H1 (cell line): Measurements from ENCODE around the gene ZFAND3. TPM values are rescaled to one million over a fixed set of nuclear protein-coding genes. Genes with fewer than 3 reads are reported as not detected.

Experiments used
- CTCF ChIA-PET: fragments of 300-600 bp; sonication (Branson Sonifier 250); formaldehyde crosslinking; loops from one replicate; lab custom pipeline; 2021; ENCODE audit not compliant: partially characterized antibody; lab: Charles Lee
- POLR2A ChIA-PET: fragments of 300-600 bp; sonication (Branson Sonifier 250); formaldehyde crosslinking; loops from one replicate; lab custom pipeline; 2021; ENCODE audit warnings: inconsistent platforms; ENCODE audit not compliant: partially characterized antibody; lab: Charles Lee
- DNase-seq, 2 experiments: peaks; one replicate each; pipeline versions ENCODE4 v3.0.0 to v3.0.0-alpha.2; 2010 to 2022; ENCODE audit warnings: low spot score in 2 of 2, low read depth in 1 of 2, mixed read lengths in 1 of 2
- FAIRE-seq: peaks from 2 replicates; lab custom pipeline; 2011; peaks lifted over from hg19 to GRCh38; lab: Jason Lieb, UNC
- H2AFZ ChIP-seq: 2 replicates; pipeline ENCODE4 v1.8.1; 2012; ENCODE audit warnings: low read length, inconsistent platforms
- H2AK5ac ChIP-seq: 2 replicates; pipeline ENCODE4 v1.6.1; 2013; ENCODE audit warnings: low read depth, low read length
- H2BK120ac ChIP-seq: replicated peaks from 2 replicates; pipeline ENCODE3; 2013; ENCODE audit warnings: low read depth, low read length, inconsistent platforms
- H2BK12ac ChIP-seq: 2 replicates; pipeline ENCODE4 v1.6.1; 2013; ENCODE audit warnings: low read depth, low read length
- H2BK15ac ChIP-seq: 2 replicates; pipeline ENCODE4 v1.6.1; 2013; ENCODE audit warnings: low read length
- H2BK20ac ChIP-seq: 2 replicates; pipeline ENCODE4 v1.6.1; 2013; ENCODE audit warnings: low read length
- H2BK5ac ChIP-seq: 2 replicates; pipeline ENCODE4 v1.6.1; 2013; ENCODE audit warnings: low read depth, low read length
- H3K14ac ChIP-seq: 2 replicates; pipeline ENCODE4 v1.6.1; 2013; ENCODE audit warnings: inconsistent platforms; ENCODE audit not compliant: insufficient read length
- H3K18ac ChIP-seq: 2 replicates; pipeline ENCODE4 v1.6.1; 2013; ENCODE audit warnings: low read length; ENCODE audit errors: extremely low read depth
- H3K23ac ChIP-seq: 2 replicates; pipeline ENCODE4 v1.6.1; 2013; ENCODE audit warnings: inconsistent platforms; ENCODE audit not compliant: insufficient read length
- H3K23me2 ChIP-seq: 2 replicates; pipeline ENCODE4 v1.6.1; 2013; ENCODE audit warnings: low read depth, low read length
- H3K27ac ChIP-seq: 2 replicates; pipeline ENCODE4 v1.6.1; 2011; ENCODE audit warnings: low read depth, low read length, inconsistent platforms
- H3K27me3 ChIP-seq, 4 experiments: replicated peaks in 1 of 4; 1 replicate in 1 of 4; 2 replicates in 3 of 4; pipeline versions ENCODE4 v1.6.1 to v1.8.1; 2011 to 2013; ENCODE audit warnings: low read length in 3 of 4, mild to moderate bottlenecking in 3 of 4, inconsistent platforms in 2 of 4, mixed read lengths in 2 of 4, moderate library complexity in 1 of 4; ENCODE audit not compliant: control insufficient read depth in 3 of 4, insufficient read depth in 3 of 4; ENCODE audit errors: extremely low read depth in 1 of 4
- H3K36me3 ChIP-seq, 4 experiments: 2 replicates each; pipeline versions ENCODE4 v1.6.1 to v1.8.1; 2011 to 2013; ENCODE audit warnings: mild to moderate bottlenecking in 4 of 4, low read length in 3 of 4, moderate library complexity in 2 of 4, control low read depth in 1 of 4, inconsistent platforms in 1 of 4; ENCODE audit not compliant: insufficient read depth in 4 of 4, control insufficient read depth in 2 of 4
- H3K4ac ChIP-seq: replicated peaks from 2 replicates; pipeline ENCODE3; 2013; ENCODE audit warnings: low read length, low read depth, mixed read lengths, inconsistent platforms; ENCODE audit not compliant: insufficient read length
- H3K4me1 ChIP-seq, 4 experiments: replicated peaks in 1 of 4; 1 replicate in 1 of 4; 2 replicates in 3 of 4; pipeline versions ENCODE4 v1.6.1 to v1.8.1; 2011 to 2013; ENCODE audit warnings: low read length in 3 of 4, inconsistent platforms in 2 of 4, mixed read lengths in 1 of 4; ENCODE audit not compliant: insufficient read depth in 4 of 4, control insufficient read depth in 3 of 4
- H3K4me2 ChIP-seq, 2 experiments: 2 replicates each; pipeline versions ENCODE4 v1.6.1 to v1.8.1; 2011 to 2013; ENCODE audit warnings: low read depth in 2 of 2, low read length in 2 of 2, control low read depth in 1 of 2, inconsistent platforms in 1 of 2, mild to moderate bottlenecking in 1 of 2; ENCODE audit not compliant: insufficient read depth in 1 of 2
- H3K4me3 ChIP-seq, 4 experiments: fragments of 200-600, 300-600 bp in 1 of 4; sonication (generic), shearing (Covaris generic), sonication (Bioruptor Twin) in 1 of 4; 2 replicates each; pipeline versions ENCODE4 v1.5.1 to v1.8.1; 2011 to 2016; ENCODE audit warnings: low read length in 4 of 4, low read depth in 3 of 4, control low read depth in 2 of 4, inconsistent platforms in 2 of 4, mild to moderate bottlenecking in 2 of 4, mixed read lengths in 1 of 4, moderate library complexity in 1 of 4; ENCODE audit not compliant: insufficient read depth in 2 of 4; ENCODE audit errors: extremely low read depth in 1 of 4
- H3K56ac ChIP-seq: replicated peaks from 2 replicates; pipeline ENCODE3; 2013; ENCODE audit warnings: low read depth, mild to moderate bottlenecking, mixed read lengths, low read length, inconsistent platforms; ENCODE audit not compliant: insufficient read length
- H3K79me1 ChIP-seq: 2 replicates; pipeline ENCODE4 v1.6.1; 2013; ENCODE audit warnings: low read depth, low read length, control low read depth
- H3K79me2 ChIP-seq, 2 experiments: 2 replicates each; pipeline versions ENCODE4 v1.6.1 to v1.8.1; 2012 to 2013; ENCODE audit warnings: low read length in 2 of 2, mild to moderate bottlenecking in 2 of 2, inconsistent platforms in 1 of 2; ENCODE audit not compliant: insufficient read depth in 2 of 2, control insufficient read depth in 1 of 2
- H3K9ac ChIP-seq, 4 experiments: replicated peaks in 1 of 4; 1 replicate in 1 of 4; 2 replicates in 3 of 4; pipeline versions ENCODE4 v1.6.1 to v1.8.1; 2011 to 2013; ENCODE audit warnings: low read depth in 3 of 4, low read length in 3 of 4, control low read depth in 2 of 4, mild to moderate bottlenecking in 2 of 4, moderate library complexity in 2 of 4, inconsistent platforms in 1 of 4; ENCODE audit errors: extremely low read depth in 1 of 4
- H3K9me3 ChIP-seq, 2 experiments: 2 replicates each; pipeline versions ENCODE4 v1.6.1 to v1.8.1; 2012 to 2013; ENCODE audit warnings: mild to moderate bottlenecking in 2 of 2, moderate library complexity in 2 of 2, control low read depth in 1 of 2, inconsistent platforms in 1 of 2, low read depth in 1 of 2, low read length in 1 of 2, mixed read lengths in 1 of 2; ENCODE audit not compliant: insufficient read depth in 2 of 2
- H4K20me1 ChIP-seq, 2 experiments: replicated peaks in 1 of 2; 2 replicates each; pipeline versions ENCODE3 to v1.8.1; 2011 to 2013; ENCODE audit warnings: inconsistent platforms in 2 of 2, low read length in 2 of 2, mild to moderate bottlenecking in 1 of 2; ENCODE audit not compliant: insufficient read depth in 2 of 2, control insufficient read depth in 1 of 2
- H4K5ac ChIP-seq: 2 replicates; pipeline ENCODE4 v1.6.1; 2013; ENCODE audit warnings: low read length, low read depth, mixed read lengths, inconsistent platforms; ENCODE audit not compliant: insufficient read length
- H4K8ac ChIP-seq: 2 replicates; pipeline ENCODE4 v1.8.0; 2013; ENCODE audit warnings: mild to moderate bottlenecking, moderate library complexity, low read length, inconsistent platforms; ENCODE audit not compliant: insufficient read depth; ENCODE audit errors: extremely low read depth
- H4K91ac ChIP-seq: replicated peaks from 2 replicates; pipeline ENCODE3; 2013; ENCODE audit warnings: low read length, mixed read lengths, inconsistent platforms; ENCODE audit not compliant: insufficient read length
- JUND ChIP-seq: IDR thresholded peaks from 2 replicates; pipeline ENCODE4 v1.6.1; 2011; ENCODE audit warnings: mild to moderate bottlenecking, improper control_type of control experiment, low read length
- RXRA ChIP-seq: IDR thresholded peaks from 2 replicates; pipeline ENCODE4 v1.6.1; 2011; ENCODE audit warnings: low read depth, mild to moderate bottlenecking, low read length, moderate library complexity; ENCODE audit not compliant: insufficient read depth
- WGBS, 2 experiments: shearing (Covaris generic) in 1 of 2; methylation state at CpG; one replicate each; pipeline versions ENCODE4 v1.1.6 to v1.1.7; 2013 to 2015; ENCODE audit warnings: low lambda C conversion rate in 2 of 2, mixed read lengths in 2 of 2, inconsistent platforms in 1 of 2, low coverage in 1 of 2, missing lambda C conversion rate in 1 of 2; ENCODE audit not compliant: insufficient replicate concordance in 2 of 2, insufficient coverage in 1 of 2, insufficient read length in 1 of 2; ENCODE audit errors: extremely low coverage in 1 of 2, missing lambda C conversion rate in 1 of 2; 5-methylcytosine and 5-hydroxymethylcytosine counted together
- polyA plus RNA-seq, 7 experiments: library from polyadenylated mRNA; depleted of rRNA in 3 of 7; stranded (reverse) in 5 of 7; unstranded in 2 of 7; fragments of >200 nt in 5 of 7; fragments of 200-250 nt in 2 of 7; gene quantifications; 1 replicate in 5 of 7; 2 replicates in 1 of 7; 4 replicates in 1 of 7; pipeline versions ENCODE4 v1.2.1 to v1.2.3, GENCODE V29; 2011 to 2013; ENCODE audit warnings: missing spikeins in 2 of 7, mixed read lengths in 2 of 7
- total RNA-seq: library from RNA; stranded (reverse); fragmentation: NEBNext Ultra II Directional; extraction: Animal tissue kit (Norgen Biotek cat#: 25700); gene quantifications from 2 replicates; pipeline ENCODE4 v1.2.1, GENCODE V29; 2021

Gene ZFAND3
- total and polyA plus RNA-seq, 2 of the 8 experiments (the other 6 are each of a cell fraction or from before 2014, with no cell fraction given) = 13.0 to 51.3 TPM

GRCh38 chr6:38051819-38052434 is 232.4 kb downstream of the ZFAND3 start:
- no peak overlapping the region for H4K5ac ChIP-seq
- no peak overlapping the region for H3K4ac ChIP-seq
- H3K9ac ChIP-seq = no peak overlapping the region
- WGBS, 2 experiments = 86% methylated on average over 1 of the region's 1 CpG; no CpG with 5 or more reads in 1 of the 2 experiments
- H3K18ac ChIP-seq = no peak overlapping the region
- H3K4me2 ChIP-seq = no peak overlapping the region
- H3K27ac ChIP-seq = no peak overlapping the region
- H4K20me1 ChIP-seq = peaks cover 3% of the 10 kb centered on the region in 2 experiments
- H3K23me2 ChIP-seq = no peaks in the 10 kb centered on the region
- H4K8ac ChIP-seq = no peak overlapping the region
- H3K79me1 ChIP-seq = 0 out of 2 replicates have a peak, but pooled peaks cover 8% of the 10 kb centered on the region
- H3K79me2 ChIP-seq = 0 out of 4 replicates have a peak, but pooled peaks cover 0 to 3% of the 10 kb centered on the region in 2 experiments
- H2BK12ac ChIP-seq = no peak overlapping the region
- H3K23ac ChIP-seq = no peak overlapping the region
- H3K14ac ChIP-seq = no peak overlapping the region
- H3K36me3 ChIP-seq = no peaks in the 10 kb centered on the region
- no peaks in the 10 kb centered on the region for H3K9me3 ChIP-seq
- DNase-seq = no peak
- TF ChIP-seq JUND = no peak
- no peak for TF ChIP-seq RXRA
- POLR2A ChIA-PET = no interaction called here
- no peak overlapping the region for H3K56ac ChIP-seq
- H4K91ac ChIP-seq = no peak overlapping the region
- H3K4me1 ChIP-seq = peaks cover 0 to 7% (median 4%) of the 10 kb centered on the region in 4 experiments; a peak in 5 of 7 replicates
- no peak overlapping the region for H2BK15ac ChIP-seq
- H2AK5ac ChIP-seq = no peak overlapping the region
- no peak overlapping the region for H2AFZ ChIP-seq
- CTCF ChIA-PET = interaction anchor here (1.4 kb wide), 1 partner anchor 12 kb away, joined by 7 read pairs; no protein-coding TSS in a partner anchor
- FAIRE-seq = no peak
- H2BK20ac ChIP-seq = no peak overlapping the region
- H3K27me3 ChIP-seq = no peaks in the 10 kb centered on the region
- H2BK5ac ChIP-seq = no peak overlapping the region
- H2BK120ac ChIP-seq = no peak overlapping the region
- H3K4me3 ChIP-seq = no peak overlapping the region
